SJCRH30 (cell line): ENCODE measurements around the gene SPECC1. TPM values are rescaled to one million over a fixed set of nuclear protein-coding genes. Genes with fewer than 3 reads are reported as not detected.

Experiments
- total RNA-seq: library from RNA; depleted of rRNA; stranded (reverse); fragments of >200 nt; shearing (Covaris generic); gene quantifications from 2 replicates; pipeline ENCODE4 v1.2.3, GENCODE V29; 2014; rRNA removed

The SPECC1 gene
- total RNA-seq, 1 experiment from 2014 or later = 167 TPM

Other genes with a start within 250 kb of the SPECC1 start
- gene ULK2, start 141.4 kb upstream of the SPECC1 start, total RNA-seq = 0.33 and 1.0 TPM in 2 replicates
- 67.1 and 68.8 TPM in 2 replicates for gene AKAP10, start 31.5 kb upstream of the SPECC1 start, total RNA-seq